Stimulated activated CD4-positive, alpha-beta T cell treated with anti-CD3 and anti-CD28 coated beads, Interleukin-15, amount 100 ng/mL, for 24 hours (primary cell): Measurements from ENCODE around the gene TBRG4.
A peak's percentile ranks its signal among the peaks of the same experiment; 100 is the strongest.
"Not testable (repeated sequence)": the region's sequence is repeated elsewhere in the genome, so short reads cannot be mapped to it uniquely, and the experiment has no call there.

Source experiments
- DNase-seq: peaks from one replicate; pipeline ENCODE4 v3.0.0-alpha.2; 2020

The TBRG4 gene

DNA sequence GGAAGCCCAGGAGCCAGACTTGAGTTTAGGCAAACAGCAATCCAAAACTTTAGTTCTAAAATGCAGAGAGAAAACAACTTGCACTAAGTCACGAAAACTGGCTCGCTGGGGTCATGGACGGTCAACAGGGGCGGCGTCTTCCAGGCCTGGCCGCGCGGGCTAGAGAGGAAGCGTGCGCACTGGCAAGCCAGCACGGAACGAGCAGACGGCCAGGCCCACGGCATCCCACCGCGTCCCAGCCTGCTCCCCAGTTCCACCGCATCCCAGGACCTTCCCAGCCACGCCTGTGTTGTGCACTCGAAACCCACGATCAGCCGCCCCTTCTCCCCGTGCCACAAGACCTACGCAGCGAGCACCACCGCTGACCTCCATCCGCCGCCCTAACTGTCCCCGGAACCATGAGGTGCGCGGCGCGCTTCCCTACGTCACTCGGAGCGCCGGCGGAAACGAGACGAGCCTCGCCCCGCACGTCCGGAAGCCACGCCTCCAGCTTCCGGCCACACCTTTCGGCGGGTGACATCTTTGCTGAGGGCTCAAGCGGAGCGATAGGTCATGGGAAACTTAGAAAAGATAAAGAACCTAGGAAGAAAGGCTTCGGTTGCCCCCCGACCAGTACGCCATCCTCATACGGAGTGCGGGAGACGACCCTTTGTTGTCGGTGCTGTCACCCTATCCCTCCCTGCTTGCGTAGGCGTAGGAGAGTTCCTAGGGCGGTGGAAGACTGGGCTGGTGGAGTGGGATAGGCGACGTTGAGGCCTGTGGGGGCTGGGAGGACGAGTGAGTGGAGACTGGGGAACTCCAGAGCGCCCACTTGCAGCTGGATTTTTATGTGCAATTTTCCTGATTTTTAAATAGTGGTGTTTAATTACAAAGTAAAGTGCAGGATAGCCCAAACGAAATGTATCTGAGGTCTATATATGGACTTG, at the start of gene TBRG4:
Gene TBRG4, minus strand, starts transcription at position 400 of the 926 bp plus-strand sequence. CDS start 2,460 bp downstream, outside the sequence.
- peak; percentile 96 for DNase-seq

GRCh38 chr7:45161138-45161537, 49.6 kb upstream of the TBRG4 start:
- no peak for DNase-seq

GRCh38 chr7:45160417-45160881, 49.0 kb upstream of the TBRG4 start:
- no peak for DNase-seq

GRCh38 chr7:45159296-45159695, 47.8 kb upstream of the TBRG4 start:
- DNase-seq, result no peak

DNA sequence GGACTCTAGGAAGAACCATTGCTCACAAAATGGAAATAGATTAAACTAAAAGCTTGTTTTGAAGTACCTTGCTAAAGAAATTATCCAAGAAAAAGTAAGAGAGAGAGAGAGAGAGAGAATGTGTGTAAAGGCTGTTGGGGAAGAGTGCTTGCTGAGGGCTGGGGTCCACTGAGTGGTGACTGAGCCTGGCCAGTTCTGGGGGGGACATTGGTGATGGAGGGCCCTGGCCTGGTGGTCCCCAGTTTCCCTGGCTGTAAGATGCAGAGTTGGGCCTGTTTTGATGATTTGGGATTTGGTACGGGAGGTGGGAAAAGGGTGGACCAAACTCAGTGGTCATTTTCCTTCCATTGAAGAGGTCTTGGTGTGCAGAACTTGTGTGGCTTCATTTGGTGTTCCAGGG, 47.0 kb upstream of the TBRG4 start:
- DNase-seq, result no peak

DNA sequence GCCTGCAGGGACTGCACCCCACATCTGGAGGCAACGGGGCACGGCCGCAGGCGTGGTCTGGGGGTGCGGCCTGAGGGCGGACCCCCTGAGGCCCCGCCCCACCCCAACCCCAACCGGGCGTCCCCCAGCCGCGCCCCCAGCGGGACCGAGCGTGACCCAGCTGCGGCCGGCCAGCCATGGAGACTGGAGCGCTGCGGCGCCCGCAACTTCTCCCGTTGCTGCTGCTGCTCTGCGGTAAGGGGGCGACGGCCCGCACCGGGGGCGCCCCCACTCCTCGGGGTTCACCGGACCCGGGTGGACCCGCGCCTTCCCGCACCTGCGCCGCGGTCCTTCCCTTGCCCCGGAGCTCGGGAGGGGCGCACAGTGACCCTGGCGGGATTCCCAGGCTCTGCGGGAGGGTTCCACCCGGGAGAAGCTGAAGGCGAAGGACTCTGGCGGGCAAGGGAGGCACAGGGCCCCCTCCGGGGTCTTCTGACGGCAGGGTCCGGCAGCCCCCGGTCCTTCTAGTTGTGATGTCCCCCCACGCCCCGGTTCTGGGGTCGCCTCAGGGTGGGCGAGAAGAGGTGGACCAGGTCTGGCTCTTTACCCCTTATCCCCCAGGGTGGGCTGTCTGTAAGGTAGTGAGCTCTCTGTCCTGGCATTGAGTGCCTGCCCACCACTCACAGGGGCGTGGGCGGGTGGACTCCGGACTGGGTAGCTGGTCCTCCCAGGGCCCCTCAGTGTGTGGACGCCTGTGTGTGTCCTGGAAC, 46.3 kb upstream of the TBRG4 start, which contains the start of gene RAMP3:
Gene RAMP3, plus strand, starts transcription at position 139 of the 749 bp plus-strand sequence. Its CDS starts 38 bp downstream, at position 177.
- no peak for DNase-seq

DNA sequence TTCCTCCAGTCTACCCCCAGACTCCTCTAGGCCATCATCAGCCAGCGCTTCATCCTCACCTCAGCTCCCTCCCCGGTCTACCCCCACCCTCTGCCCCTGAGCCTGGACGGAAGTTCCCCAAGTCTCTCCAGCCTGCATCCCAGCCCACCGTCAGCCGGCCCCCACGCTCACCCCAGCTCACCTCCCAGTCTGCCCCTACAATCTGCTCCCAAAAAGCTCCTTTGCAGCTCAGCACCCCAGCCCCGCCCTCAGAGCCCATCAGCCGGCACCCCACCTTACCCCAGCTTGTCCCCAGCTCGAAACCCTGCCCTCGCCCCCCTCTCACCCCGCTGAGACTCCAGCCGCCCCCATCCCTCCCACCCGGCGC, 45.8 kb upstream of the TBRG4 start:
- no peak for DNase-seq

DNA sequence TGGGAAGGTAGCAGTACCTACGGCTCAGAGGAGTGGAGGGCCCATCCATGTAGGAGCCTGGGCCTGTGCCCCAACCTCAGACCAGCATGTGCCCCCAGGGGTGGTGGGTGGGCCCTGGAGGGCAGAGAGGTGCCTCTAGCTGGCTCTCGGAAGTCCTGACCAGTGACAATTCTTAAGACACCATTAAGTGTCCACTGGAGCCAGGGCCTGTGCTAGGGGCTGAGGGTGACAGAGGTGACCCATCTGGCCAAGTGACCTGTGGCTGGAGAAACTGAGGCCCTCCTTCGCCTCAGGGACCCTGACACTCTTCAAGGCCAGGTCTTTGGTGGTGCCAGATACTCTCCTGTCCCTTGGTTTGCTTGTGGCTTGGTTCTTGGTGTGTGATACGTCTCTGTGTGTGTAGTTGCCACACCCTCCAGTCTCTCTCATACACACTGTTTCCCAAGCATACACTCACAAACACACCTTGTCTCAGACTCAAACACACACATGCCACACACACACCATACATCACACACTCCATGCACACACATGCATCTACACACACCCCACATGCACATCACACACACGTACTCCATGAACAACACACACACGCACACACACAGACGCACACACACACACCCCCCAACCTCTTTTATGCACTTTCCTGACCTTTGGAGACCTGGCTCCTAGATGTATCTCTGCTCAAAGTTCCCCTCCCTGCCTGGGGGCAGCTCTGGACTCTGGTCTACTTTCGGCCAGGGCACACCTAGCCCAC, 45.2 kb upstream of the TBRG4 start:
- DNase-seq, result no peak

GRCh38 chr7:45155941-45156340, 44.4 kb upstream of the TBRG4 start:
- no peak for DNase-seq

- no peak for DNase-seq
These were observed 43.9 kb upstream of the TBRG4 start for GRCh38 chr7:45155357-45155900.

DNA sequence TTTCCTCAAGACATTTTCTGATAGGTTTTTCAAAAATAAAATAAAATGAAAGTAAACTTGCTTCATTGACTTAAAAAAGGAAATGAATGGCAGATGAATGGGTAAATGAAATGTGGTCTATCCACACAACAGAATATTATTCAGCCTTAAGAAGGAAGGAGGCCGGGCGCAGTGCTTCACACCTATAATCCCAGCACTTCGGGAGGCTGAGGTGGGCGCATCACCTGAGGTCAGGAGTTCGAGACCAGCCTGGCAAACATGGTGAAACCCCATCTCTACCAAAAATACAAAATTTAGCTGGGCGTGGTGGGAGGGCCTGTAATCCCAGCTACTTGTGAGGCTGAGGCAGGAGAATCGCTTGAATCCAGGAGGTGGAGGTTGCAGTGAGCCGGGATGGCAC, 42.4 kb upstream of the TBRG4 start:
- DNase-seq, result not testable (repeated sequence)

DNA sequence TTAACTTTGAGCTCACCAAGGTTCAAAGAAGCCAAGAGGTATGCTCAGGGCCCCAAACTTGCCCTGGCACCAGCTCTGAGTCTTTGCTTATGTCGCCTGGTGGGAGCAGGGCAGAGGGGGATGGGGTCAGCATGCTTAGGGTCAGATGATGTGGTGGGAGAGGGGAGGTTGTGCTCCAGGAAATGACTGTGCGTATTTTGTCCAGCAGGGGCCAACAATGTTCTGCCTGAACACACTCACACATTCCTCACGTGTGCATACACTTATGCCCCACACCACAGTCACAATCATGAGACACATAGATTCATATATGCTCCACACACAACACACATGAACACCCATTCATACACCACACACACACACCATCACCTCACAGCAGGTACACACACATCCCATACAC, 41.7 kb upstream of the TBRG4 start:
- DNase-seq, result no peak

DNA sequence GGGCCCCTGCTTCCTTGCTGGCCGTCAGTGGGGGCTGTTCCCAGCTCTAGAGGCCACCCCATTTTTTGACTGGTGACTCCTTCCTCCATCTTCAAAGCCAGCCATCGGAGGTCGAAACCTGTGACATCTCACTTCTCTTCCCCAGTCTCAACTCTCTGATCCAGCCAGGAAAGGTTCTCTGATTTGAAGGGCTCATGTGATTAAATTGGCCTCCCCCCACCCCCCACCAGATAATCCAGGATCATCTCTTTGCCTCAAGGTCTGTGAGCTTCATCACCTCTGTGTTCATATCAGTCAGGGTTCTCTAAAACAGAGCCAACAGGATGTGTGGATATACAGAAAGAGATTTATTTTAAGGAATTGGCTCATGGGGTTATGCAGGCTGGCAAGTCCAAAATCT, 40.5 kb upstream of the TBRG4 start:
- no peak for DNase-seq

DNA sequence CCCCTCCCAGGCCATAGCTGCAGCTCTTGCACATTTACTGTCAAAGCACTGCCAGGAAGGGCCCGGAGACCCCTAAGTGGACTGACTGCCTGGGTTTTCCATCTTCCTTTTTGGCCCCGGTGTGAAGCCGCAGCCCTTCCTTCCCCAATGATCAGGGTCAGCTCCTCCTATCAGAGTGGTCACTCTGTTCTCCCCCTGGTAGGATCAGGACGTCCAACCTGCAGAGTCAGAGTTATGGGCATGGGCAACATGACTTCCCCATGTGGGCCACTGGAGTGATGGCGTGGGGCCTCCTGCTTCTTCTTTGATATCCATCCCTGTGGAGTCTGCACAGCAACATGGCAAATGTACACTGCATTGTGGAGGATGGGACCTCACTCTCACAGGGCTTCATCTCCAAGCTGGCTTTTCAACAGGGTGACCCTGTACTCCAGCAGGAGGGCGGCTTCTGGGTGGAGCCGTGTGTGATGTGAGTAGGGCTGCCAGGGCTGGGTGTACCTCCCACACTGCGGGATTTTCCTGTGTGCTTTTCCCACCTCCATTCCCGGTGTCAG, 39.7 kb upstream of the TBRG4 start:
- no peak for DNase-seq

DNA sequence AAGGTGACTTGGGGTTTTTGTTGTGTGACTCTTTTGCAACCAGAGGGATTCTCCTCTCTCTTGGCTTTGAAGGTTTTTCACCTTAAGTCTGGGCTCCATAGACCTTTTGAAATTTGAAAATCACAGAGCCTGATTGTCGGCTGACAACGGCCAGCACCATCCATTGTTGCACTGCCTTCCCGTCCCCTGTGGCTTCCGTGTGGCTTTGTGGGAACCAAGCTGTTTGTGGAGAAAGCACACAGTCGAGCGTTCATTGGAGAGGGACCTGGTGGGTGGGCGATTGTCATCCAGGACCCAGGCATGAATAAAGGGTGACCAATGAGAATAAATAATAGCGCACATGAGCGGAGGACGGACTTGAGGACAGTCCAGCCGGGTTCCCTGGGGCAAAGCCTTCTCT, 38.7 kb upstream of the TBRG4 start:
- no peak for DNase-seq

DNA sequence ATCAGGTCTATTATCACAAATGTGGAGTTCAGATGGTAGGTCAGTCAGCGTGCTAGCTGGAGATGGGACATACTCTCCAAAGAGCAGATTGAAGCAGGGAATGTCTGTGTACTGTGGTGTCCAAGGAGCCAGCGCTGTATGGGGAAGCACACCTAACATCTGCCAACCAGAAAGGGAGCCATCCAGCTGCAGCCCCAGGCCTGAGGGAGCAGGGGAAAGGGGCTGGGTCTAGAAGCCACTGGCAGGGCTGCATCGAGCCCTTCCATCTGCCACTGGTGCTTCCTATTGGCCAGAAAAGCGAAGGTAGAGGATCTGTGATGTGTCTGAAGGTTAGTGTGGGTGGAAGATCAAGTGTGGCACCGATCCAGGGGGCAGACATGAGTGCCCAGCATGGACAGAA, 38.1 kb upstream of the TBRG4 start:
- no peak for DNase-seq

GRCh38 chr7:45148653-45148973, 37.1 kb upstream of the TBRG4 start:
- DNase-seq, result no peak

DNA sequence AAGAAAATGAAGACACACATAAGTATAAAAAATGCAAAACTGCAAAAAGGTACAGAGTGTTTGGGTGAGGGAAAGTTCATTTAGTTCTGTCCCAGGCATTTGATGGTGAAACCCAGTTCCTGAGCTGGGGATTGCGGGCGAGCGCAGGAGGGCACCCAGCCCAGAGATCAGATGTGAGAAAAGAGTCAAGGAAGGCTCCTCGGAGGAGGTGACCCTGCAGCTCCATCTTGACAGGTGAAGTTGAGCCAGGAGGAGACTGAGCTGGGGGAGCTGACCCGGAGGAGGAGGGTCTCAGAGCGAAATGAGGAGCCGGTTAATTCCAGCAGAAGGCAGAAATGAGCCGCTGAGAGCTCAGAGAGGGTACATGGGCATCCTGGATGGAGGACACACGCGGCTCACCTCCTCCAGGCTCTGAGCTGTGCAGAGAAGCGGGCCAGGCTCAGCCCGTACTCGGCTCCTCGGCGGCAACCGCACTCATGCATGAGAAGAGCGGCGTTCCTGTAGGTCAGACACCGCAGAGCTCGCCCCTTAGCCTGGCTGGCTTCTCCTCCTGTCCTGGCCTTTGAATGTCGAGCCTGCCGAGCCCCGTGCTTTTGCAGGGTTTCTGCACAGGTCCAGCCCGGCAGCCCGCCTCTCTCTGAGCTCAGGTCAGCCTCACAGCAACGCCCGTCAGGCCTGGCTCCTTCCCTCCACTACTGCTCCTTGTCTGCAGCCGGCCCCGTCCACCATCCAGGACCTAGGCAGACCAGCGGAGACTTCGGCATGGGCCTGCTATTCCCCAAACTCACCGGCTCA, 36.6 kb upstream of the TBRG4 start:
- DNase-seq, result no peak

DNA sequence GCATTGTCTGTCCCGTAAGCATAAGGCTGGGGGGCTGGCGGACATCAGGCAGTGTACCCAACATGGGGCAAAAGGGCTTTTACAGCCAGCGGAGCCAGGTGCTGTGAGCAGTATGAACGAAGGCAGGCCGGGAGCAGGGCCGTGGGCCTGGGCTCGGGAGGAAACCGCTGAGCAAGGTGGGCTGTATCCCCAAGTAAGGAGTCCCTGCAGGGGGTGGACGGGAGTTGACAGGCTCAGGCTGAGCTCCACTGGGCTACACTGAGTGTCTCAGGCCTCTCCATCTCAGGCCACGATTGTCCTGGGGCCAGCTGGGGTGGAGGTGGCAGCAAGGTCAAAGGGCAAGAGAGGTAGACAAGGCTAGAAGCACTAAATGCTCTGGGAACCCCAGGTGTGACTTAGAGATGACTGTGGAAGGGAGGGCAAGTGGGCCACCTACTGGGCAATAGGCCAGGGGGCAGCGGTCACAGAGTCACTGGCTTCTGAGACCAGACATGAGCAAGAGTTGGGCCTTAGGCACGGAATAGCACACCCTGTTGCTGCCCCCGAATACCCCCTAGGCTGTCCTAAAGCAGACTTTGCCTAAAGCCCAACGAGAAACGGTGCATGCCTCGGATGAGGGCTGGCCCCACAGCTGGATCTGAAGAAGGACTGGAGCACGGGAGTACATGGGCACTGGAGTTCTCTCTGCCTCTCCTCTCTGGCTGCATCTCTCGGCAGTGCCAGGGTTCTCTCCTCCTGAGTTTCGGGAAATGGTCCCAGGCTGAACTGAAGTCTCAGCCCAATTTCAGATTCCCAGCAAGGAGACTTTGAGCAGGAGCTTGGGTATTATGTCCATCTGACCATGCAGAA, 35.3 kb upstream of the TBRG4 start:
- no peak for DNase-seq

GRCh38 chr7:45145881-45146280, 34.4 kb upstream of the TBRG4 start:
- no peak for DNase-seq

DNA sequence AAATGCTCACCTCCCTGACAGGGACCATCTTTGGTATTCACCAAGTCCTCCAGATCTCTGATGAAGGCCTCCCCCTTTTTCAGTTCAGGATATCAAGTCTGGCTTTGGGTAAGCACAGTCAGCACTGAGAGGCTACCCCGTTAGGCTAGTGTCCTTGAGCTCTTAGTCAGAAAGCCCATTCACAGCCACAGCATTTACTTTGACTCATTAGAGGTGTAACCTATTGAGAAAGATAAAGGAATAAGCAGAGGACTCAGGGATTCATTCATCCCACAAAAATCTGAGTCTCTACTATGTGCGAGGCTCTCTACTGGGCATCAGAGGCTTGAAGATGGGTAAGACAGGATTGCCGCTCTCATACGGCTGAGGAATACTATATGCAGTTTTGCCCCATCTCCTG, 32.1 kb upstream of the TBRG4 start:
- no peak for DNase-seq
